GM12878 (cell line): ENCODE results near the gene MAN1A1. TPM values are rescaled to one million over a fixed set of nuclear protein-coding genes. Genes with fewer than 3 reads are reported as not detected.

Source experiments
- BRCA1 ChIP-seq: IDR thresholded peaks from 2 replicates; pipeline ENCODE4 v1.6.1; 2011; ENCODE audit warnings: low read depth, low read length, improper control_type of control experiment
- CBX3 ChIP-seq: fragments of 200-600 bp; sonication (generic); IDR thresholded peaks from 2 replicates; pipeline ENCODE4 v1.6.1; 2016; ENCODE audit warnings: low read depth, borderline replicate concordance
- ETV6 ChIP-seq, 2 experiments: fragments of 450-650 bp in 1 of 2; IDR thresholded peaks in 1 of 2; conservative IDR thresholded peaks in 1 of 2; 2 replicates each; pipeline ENCODE4 v1.6.1; 2014; ENCODE audit warnings: antibody characterized with exemption in 1 of 2, borderline replicate concordance in 1 of 2, low read depth in 1 of 2, mild to moderate bottlenecking in 1 of 2, moderate library complexity in 1 of 2
- HCFC1 ChIP-seq: fragments of 150-350 bp; IDR thresholded peaks from 2 replicates; pipeline ENCODE4 v1.6.1; 2014; ENCODE audit warnings: low read length
- HDAC2 ChIP-seq: fragments of 200-600 bp; sonication (generic); IDR thresholded peaks from 2 replicates; pipeline ENCODE4 v1.6.1; 2017
- HDAC6 ChIP-seq: fragments of 200-600 bp; sonication (generic); IDR thresholded peaks from one replicate; pipeline ENCODE4 v1.8.0; 2017; ENCODE audit warnings: antibody characterized with exemption; ENCODE audit not compliant: unreplicated experiment
- IKZF2 ChIP-seq, 2 experiments: fragments of 450-650 bp; IDR thresholded peaks; 2 replicates each; pipeline ENCODE4 v1.6.1; 2017; ENCODE audit warnings: mild to moderate bottlenecking in 2 of 2, moderate library complexity in 2 of 2
- IRF3 ChIP-seq: fragments of 450-650 bp; IDR thresholded peaks from 2 replicates; pipeline ENCODE4 v1.6.1; 2014; ENCODE audit warnings: mild to moderate bottlenecking
- KDM1A ChIP-seq: fragments of 200-600 bp; sonication (generic); IDR thresholded peaks from 2 replicates; pipeline ENCODE4 v1.6.1; 2016; ENCODE audit warnings: borderline replicate concordance
- MEF2B ChIP-seq: fragments of 450-650 bp; IDR thresholded peaks from 2 replicates; pipeline ENCODE4 v1.6.1; 2018; ENCODE audit warnings: mild to moderate bottlenecking, moderate library complexity; ENCODE audit not compliant: partially characterized antibody, poor library complexity, severe bottlenecking
- NFYA ChIP-seq: IDR thresholded peaks from 2 replicates; pipeline ENCODE4 v1.6.1; 2011; ENCODE audit warnings: low read depth, mild to moderate bottlenecking, low read length, improper control_type of control experiment, borderline replicate concordance
- NR2C2 ChIP-seq: IDR thresholded peaks from 2 replicates; pipeline ENCODE4 v1.6.1; 2011; ENCODE audit warnings: borderline replicate concordance, low read depth; ENCODE audit not compliant: control insufficient read depth, insufficient read length
- PAX8 ChIP-seq: fragments of 450-650 bp; IDR thresholded peaks from 2 replicates; pipeline ENCODE4 v1.6.1; 2017; ENCODE audit warnings: mild to moderate bottlenecking, moderate library complexity
- PBX3 ChIP-seq: IDR thresholded peaks from 2 replicates; pipeline ENCODE4 v1.6.1; 2011; ENCODE audit warnings: mild to moderate bottlenecking, low read depth, low read length, moderate library complexity; ENCODE audit not compliant: insufficient replicate concordance
- PKNOX1 ChIP-seq: fragments of 450-650 bp; IDR thresholded peaks from 2 replicates; pipeline ENCODE4 v1.6.1; 2016; ENCODE audit warnings: mild to moderate bottlenecking
- POLR2A ChIP-seq: IDR thresholded peaks from 2 replicates; pipeline ENCODE4 v1.6.1; 2011; ENCODE audit warnings: low read depth, mild to moderate bottlenecking, low read length
- POU2F2 ChIP-seq: IDR thresholded peaks from 3 replicates; pipeline ENCODE4 v1.6.1; 2011; ENCODE audit warnings: low read depth, mild to moderate bottlenecking, low read length, borderline replicate concordance
- RBBP5 ChIP-seq: fragments of 200-600 bp; sonication (generic); conservative IDR thresholded peaks from 2 replicates; pipeline ENCODE4 v1.6.1; 2016
- RELA ChIP-seq: fragments of 450-650 bp; IDR thresholded peaks from 2 replicates; pipeline ENCODE4 v1.8.0; 2014; ENCODE audit warnings: borderline replicate concordance; ENCODE audit not compliant: partially characterized antibody
- RFX5 ChIP-seq: IDR thresholded peaks from 2 replicates; pipeline ENCODE4 v1.6.1; 2011; ENCODE audit warnings: low read depth, low read length, improper control_type of control experiment
- RUNX3 ChIP-seq: IDR thresholded peaks from 2 replicates; pipeline ENCODE4 v1.6.1; 2012; ENCODE audit warnings: low read length, inconsistent platforms
- TAF1 ChIP-seq: IDR thresholded peaks from 2 replicates; pipeline ENCODE4 v1.6.1; 2011; ENCODE audit warnings: mild to moderate bottlenecking, low read depth, low read length, borderline replicate concordance
- TCF12 ChIP-seq: IDR thresholded peaks from 2 replicates; pipeline ENCODE4 v1.6.1; 2011; ENCODE audit warnings: low read depth, mild to moderate bottlenecking, low read length
- TCF3 ChIP-seq: IDR thresholded peaks from 2 replicates; pipeline ENCODE4 v1.6.1; 2012; ENCODE audit warnings: low read depth, mild to moderate bottlenecking, low read length, borderline replicate concordance; ENCODE audit not compliant: insufficient read depth
- ZBTB33 ChIP-seq: fragments of 450-650 bp; IDR thresholded peaks from 2 replicates; pipeline ENCODE4 v1.6.1; 2017; ENCODE audit warnings: mild to moderate bottlenecking
- ZNF207 ChIP-seq: fragments of 450-650 bp; IDR thresholded peaks from 2 replicates; pipeline ENCODE4 v1.6.1; 2014; ENCODE audit warnings: antibody characterized with exemption, mild to moderate bottlenecking, borderline replicate concordance
- ZNF384 ChIP-seq: IDR thresholded peaks from 2 replicates; pipeline ENCODE4 v1.6.1; 2012; ENCODE audit warnings: low read depth, mild to moderate bottlenecking, low read length, improper control_type of control experiment, borderline replicate concordance
- polyA plus RNA-seq, 11 experiments: library from polyadenylated mRNA; depleted of rRNA in 4 of 11; unstranded in 6 of 11; stranded (reverse) in 5 of 11; fragments of >200 nt; fragmentation: Nextera tagmentation in 4 of 11; fragmentation: Illumina TruSeq in 1 of 11; extraction: Ambion mirVana in 4 of 11; extraction: Trizol in 1 of 11; gene quantifications; 1 replicate in 1 of 11; 2 replicates in 10 of 11; pipeline versions ENCODE4 v1.2.1 to v1.2.3, GENCODE V29; 2011 to 2016; ENCODE audit warnings: inconsistent platforms in 2 of 11, missing spikeins in 2 of 11, low read depth in 1 of 11
- total RNA-seq, 4 experiments: library from RNA; depleted of rRNA in 3 of 4; stranded (reverse); fragments of >200 nt in 3 of 4; fragmentation: Illumina TruSeq in 1 of 4; extraction: Trizol in 1 of 4; gene quantifications; 2 replicates each; pipeline versions ENCODE4 v1.2.1 to v1.2.3, GENCODE V29; 2013 to 2021

The MAN1A1 gene
- total and polyA plus RNA-seq, 10 of the 15 experiments (the other 5 are each of a cell fraction or from before 2014, with no cell fraction given) = 5.4 to 28.1 (median 19.5) TPM

GRCh38 chr6:119348096-119348747 is 1.3 kb downstream of the MAN1A1 start (continued):
- TF ChIP-seq IRF3 (no peak), HDAC2 (no peak), TAF1 (no peak), TCF3 (no peak), ZNF207 (no peak), NFYA (no peak), HDAC6 (no peak), POLR2A (peak; percentile 79), NR2C2 (no peak), ZNF384 (no peak), TCF12 (no peak), PAX8 (no peak), IKZF2 (IDR thresholded peaks at IDR 0.05) (peak in 1 of 2 experiments; percentile 36; a peak in 1 of 4 replicates), PBX3 (no peak), MEF2B (no peak), POU2F2 (peak; percentile 89), HCFC1 (no peak; the same call in 1 of the 2 replicates), RFX5 (no peak), RELA (no peak), ETV6 (conservative IDR thresholded peaks at IDR 0.05 in 1 of 2, IDR thresholded peaks at IDR 0.05 in 1 of 2; ENCODE audit: borderline replicate concordance in 1 of 2, low read depth in 1 of 2) (no peak), CBX3 (no peak), RBBP5 (no peak), RUNX3 (peak; percentile 87), ZBTB33 (no peak), BRCA1 (no peak), PKNOX1 (no peak), KDM1A (no peak)
